HL-60 (cell line): ENCODE results near the gene GNG12.

ENCODE experiments used
- GABPA ChIP-seq: IDR thresholded peaks from 2 replicates; pipeline ENCODE4 v1.6.1; 2012; ENCODE audit warnings: low read depth
- POLR2AphosphoS5 ChIP-seq: IDR thresholded peaks from 2 replicates; pipeline ENCODE4 v1.6.1; 2012; ENCODE audit warnings: low read depth
- SPI1 ChIP-seq: IDR thresholded peaks from 2 replicates; pipeline ENCODE4 v1.6.1; 2012; ENCODE audit warnings: low read depth, mild to moderate bottlenecking, borderline replicate concordance
- TF ChIP-seq, protein P1 (sequence below): IDR thresholded peaks from one replicate; pipeline ENCODE4 v1.5.1; 2011; ENCODE audit warnings: low read length, control low read depth, inconsistent platforms; ENCODE audit not compliant: insufficient read depth
- TF ChIP-seq, protein P2 (sequence below): IDR thresholded peaks from 2 replicates; pipeline ENCODE4 v1.6.1; 2012; ENCODE audit warnings: low read depth; ENCODE audit not compliant: insufficient replicate concordance

- TF ChIP-seq, protein P1, sequence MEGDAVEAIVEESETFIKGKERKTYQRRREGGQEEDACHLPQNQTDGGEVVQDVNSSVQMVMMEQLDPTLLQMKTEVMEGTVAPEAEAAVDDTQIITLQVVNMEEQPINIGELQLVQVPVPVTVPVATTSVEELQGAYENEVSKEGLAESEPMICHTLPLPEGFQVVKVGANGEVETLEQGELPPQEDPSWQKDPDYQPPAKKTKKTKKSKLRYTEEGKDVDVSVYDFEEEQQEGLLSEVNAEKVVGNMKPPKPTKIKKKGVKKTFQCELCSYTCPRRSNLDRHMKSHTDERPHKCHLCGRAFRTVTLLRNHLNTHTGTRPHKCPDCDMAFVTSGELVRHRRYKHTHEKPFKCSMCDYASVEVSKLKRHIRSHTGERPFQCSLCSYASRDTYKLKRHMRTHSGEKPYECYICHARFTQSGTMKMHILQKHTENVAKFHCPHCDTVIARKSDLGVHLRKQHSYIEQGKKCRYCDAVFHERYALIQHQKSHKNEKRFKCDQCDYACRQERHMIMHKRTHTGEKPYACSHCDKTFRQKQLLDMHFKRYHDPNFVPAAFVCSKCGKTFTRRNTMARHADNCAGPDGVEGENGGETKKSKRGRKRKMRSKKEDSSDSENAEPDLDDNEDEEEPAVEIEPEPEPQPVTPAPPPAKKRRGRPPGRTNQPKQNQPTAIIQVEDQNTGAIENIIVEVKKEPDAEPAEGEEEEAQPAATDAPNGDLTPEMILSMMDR = no peak
- TF ChIP-seq GABPA (no peak), POLR2AphosphoS5 (no peak), SPI1 (no peak)
- TF ChIP-seq, protein P2, sequence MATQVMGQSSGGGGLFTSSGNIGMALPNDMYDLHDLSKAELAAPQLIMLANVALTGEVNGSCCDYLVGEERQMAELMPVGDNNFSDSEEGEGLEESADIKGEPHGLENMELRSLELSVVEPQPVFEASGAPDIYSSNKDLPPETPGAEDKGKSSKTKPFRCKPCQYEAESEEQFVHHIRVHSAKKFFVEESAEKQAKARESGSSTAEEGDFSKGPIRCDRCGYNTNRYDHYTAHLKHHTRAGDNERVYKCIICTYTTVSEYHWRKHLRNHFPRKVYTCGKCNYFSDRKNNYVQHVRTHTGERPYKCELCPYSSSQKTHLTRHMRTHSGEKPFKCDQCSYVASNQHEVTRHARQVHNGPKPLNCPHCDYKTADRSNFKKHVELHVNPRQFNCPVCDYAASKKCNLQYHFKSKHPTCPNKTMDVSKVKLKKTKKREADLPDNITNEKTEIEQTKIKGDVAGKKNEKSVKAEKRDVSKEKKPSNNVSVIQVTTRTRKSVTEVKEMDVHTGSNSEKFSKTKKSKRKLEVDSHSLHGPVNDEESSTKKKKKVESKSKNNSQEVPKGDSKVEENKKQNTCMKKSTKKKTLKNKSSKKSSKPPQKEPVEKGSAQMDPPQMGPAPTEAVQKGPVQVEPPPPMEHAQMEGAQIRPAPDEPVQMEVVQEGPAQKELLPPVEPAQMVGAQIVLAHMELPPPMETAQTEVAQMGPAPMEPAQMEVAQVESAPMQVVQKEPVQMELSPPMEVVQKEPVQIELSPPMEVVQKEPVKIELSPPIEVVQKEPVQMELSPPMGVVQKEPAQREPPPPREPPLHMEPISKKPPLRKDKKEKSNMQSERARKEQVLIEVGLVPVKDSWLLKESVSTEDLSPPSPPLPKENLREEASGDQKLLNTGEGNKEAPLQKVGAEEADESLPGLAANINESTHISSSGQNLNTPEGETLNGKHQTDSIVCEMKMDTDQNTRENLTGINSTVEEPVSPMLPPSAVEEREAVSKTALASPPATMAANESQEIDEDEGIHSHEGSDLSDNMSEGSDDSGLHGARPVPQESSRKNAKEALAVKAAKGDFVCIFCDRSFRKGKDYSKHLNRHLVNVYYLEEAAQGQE = no peak
Observed at GRCh38 chr1:67717876-67718275, 115.4 kb downstream of the GNG12 start.
